GM12865 (cell line): ENCODE data around the gene ANGPTL4.
"Not testable (repeated sequence)": the region's sequence is repeated elsewhere in the genome, so short reads cannot be mapped to it uniquely, and the experiment has no call there.

Source experiments
- DNase-seq: peaks from one replicate; pipeline ENCODE4 v3.0.0; 2010; ENCODE audit warnings: low read depth
- H3K4me3 ChIP-seq: 2 replicates; pipeline ENCODE4 v1.5.1; 2011; ENCODE audit warnings: mild to moderate bottlenecking, low read depth, low read length, control low read depth
- TF ChIP-seq, protein P1 (sequence below): IDR thresholded peaks from 2 replicates; pipeline ENCODE4 v1.5.1; 2011; ENCODE audit warnings: low read length, control low read depth, low read depth, inconsistent platforms; ENCODE audit not compliant: insufficient read depth; ENCODE audit errors: missing control alignments

ANGPTL4 gene

GRCh38 chr19:8370176-8371010, 6.4 kb downstream of the ANGPTL4 start:
- DNase-seq = no peak
- TF ChIP-seq, protein P1, sequence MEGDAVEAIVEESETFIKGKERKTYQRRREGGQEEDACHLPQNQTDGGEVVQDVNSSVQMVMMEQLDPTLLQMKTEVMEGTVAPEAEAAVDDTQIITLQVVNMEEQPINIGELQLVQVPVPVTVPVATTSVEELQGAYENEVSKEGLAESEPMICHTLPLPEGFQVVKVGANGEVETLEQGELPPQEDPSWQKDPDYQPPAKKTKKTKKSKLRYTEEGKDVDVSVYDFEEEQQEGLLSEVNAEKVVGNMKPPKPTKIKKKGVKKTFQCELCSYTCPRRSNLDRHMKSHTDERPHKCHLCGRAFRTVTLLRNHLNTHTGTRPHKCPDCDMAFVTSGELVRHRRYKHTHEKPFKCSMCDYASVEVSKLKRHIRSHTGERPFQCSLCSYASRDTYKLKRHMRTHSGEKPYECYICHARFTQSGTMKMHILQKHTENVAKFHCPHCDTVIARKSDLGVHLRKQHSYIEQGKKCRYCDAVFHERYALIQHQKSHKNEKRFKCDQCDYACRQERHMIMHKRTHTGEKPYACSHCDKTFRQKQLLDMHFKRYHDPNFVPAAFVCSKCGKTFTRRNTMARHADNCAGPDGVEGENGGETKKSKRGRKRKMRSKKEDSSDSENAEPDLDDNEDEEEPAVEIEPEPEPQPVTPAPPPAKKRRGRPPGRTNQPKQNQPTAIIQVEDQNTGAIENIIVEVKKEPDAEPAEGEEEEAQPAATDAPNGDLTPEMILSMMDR = no peak

GRCh38 chr19:8371011-8371804, 7.3 kb downstream of the ANGPTL4 start:
- H3K4me3 ChIP-seq = no peak overlapping the region
- TF ChIP-seq, protein P1 = no peak
- DNase-seq = no peak

More at GRCh38 chr19:8370176-8371010, 6.4 kb downstream of the ANGPTL4 start:
- H3K4me3 ChIP-seq = no peak overlapping the region

- DNase-seq = no peak
- TF ChIP-seq, protein P1 = no peak
- no peak overlapping the region for H3K4me3 ChIP-seq
These were observed 10.2 kb downstream of the ANGPTL4 start for GRCh38 chr19:8373867-8374813.

GRCh38 chr19:8375766-8376165, 11.8 kb downstream of the ANGPTL4 start:
- DNase-seq, H3K4me3 ChIP-seq: not testable (repeated sequence)

DNA sequence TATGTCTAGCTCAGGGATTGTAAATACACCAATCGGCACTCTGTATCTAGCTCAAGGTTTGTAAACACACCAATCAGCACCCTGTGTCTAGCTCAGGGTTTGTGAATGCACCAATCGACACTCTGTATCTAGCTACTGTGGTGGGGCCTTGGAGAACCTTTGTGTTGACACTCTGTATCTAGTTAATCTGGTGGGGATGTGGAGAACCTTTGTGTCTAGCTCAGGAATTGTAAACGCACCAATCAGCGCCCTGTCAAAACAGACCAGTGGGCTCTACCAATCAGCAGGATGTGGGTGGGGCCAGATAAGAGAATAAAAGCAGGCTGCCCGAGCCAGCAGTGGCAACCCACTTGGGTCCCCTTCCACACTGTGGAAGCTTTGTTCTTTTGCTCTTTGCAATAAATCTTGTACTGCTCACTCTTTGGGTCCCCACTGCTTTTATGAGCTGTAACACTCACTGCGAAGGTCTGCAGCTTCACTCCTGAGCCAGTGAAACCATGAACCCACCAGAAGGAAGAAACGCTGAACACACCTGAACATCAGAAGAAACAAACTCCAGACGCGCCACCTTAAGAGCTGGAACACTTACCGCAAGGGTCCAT, 12.5 kb downstream of the ANGPTL4 start:
- H3K4me3 ChIP-seq, DNase-seq: not testable (repeated sequence)

DNA sequence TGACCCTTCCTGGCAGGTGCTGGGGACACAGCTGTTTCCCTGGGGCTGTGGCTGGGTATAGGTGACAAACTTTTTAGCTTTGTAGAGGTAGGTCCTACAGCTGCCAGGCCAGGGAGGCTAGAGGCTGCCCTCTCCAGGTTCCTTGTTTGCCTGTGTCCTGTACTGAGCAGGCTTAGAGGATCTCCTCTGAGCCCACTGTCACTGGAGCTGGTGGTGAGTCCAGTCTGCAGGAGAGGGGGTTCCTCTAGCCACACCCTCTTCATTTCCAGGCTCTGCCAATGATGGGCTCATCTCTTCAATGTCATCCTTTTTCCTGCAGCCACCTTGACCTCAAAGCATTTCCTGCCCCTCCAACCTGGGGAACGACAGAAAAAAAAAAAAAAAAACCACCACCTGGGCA, 13.6 kb downstream of the ANGPTL4 start:
- H3K4me3 ChIP-seq = no peak overlapping the region
- DNase-seq = no peak
- TF ChIP-seq, protein P1 = no peak

DNA sequence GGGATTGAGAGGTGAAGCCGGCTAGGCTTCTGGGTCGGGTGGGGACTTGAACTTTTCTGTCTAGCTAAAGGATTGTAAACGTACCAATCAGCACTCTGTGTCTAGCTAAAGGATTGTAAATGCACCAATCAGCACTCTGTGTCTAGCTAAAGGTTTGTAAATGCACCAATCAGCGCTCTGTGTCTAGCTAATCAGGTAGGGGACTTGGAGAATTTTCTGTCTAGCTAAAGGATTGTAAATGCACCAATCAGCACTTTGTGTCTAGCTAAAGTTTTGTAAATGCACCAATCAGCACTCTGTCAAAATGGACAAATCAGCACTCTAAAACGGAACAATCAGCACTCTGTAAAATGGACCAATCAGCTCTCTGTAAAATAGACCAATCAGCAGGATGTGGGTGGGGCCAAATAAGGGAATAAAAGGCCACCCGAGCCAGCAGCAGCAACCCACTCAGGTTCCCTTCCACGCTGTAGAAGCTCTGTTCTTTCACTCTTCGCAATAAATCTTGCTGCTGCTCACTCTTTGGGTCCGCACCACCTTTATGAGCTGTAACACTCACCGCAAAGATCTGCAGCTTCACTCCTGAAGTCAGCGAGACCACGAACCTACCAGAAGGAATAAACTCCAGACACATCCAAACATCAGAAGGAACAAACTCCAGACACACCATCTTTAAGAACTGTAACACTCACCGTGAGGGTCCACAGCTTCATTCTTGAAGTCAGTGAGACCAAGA, 15.4 kb downstream of the ANGPTL4 start:
- not testable (repeated sequence) for H3K4me3 ChIP-seq, DNase-seq

DNA sequence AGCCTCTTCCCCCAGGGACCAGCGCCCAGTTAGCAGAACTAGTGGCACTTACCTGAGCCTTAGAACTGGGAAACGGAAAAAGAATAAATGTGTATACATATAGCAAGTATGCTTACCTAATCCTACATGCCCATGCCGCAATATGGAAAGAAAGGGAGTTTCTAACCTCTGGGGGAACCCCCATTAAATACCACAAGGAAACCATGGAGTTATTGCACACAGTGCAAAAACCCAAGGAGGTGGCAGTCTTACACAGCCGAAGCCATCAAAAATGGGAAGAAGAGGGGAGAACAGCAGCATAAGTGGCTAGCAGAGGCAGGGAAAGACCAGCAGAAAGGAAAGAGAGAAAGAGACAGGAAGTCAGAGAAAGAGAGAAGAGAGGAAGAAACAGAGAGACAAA, 20.6 kb downstream of the ANGPTL4 start:
- not testable (repeated sequence) for DNase-seq

DNA sequence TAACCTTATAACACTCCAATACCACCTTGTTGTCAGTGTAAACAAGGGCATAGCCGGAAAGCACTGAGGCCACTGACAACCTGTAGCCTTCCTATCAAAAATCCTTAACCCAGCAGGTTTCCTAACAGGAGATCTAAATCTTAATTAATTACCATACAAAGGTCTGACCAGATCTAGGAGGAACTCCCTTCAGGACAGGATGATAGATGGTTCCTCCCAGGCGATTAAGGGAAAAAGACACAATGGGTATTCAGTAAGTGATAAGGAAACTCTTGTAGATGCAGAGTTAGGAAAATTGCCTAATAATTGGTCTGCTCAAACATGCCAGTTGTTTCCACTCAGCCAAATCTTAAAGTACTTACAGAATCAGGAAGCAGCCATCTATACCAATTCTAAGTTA, 21.1 kb downstream of the ANGPTL4 start:
- not testable (repeated sequence) for H3K4me3 ChIP-seq, DNase-seq

More for the DNA sequence above, 20.6 kb downstream of the ANGPTL4 start:
- H3K4me3 ChIP-seq = not testable (repeated sequence)

GRCh38 chr19:8385566-8385965, 21.6 kb downstream of the ANGPTL4 start:
- DNase-seq, H3K4me3 ChIP-seq: not testable (repeated sequence)

GRCh38 chr19:8386419-8386818, 22.5 kb downstream of the ANGPTL4 start:
- not testable (repeated sequence) for DNase-seq, H3K4me3 ChIP-seq
